Fibroblast of skin of left quadriceps (primary cell): ENCODE data around the gene MXD1.
A peak's percentile ranks its signal among the peaks of the same experiment; 100 is the strongest.
"Not testable (repeated sequence)": the region's sequence is repeated elsewhere in the genome, so short reads cannot be mapped to it uniquely, and the experiment has no call there.

Experiments
- DNase-seq, 2 experiments: peaks; one replicate each; pipeline ENCODE4 v3.0.0-alpha.2; 2013; ENCODE audit warnings: low read depth in 2 of 2

MXD1 gene

GRCh38 chr2:69933254-69933828 is 18.4 kb downstream of the MXD1 start:
- DNase-seq, result no peak

GRCh38 chr2:69933839-69934613 is 19.1 kb downstream of the MXD1 start:
- peak; percentile 64 for DNase-seq

GRCh38 chr2:69934614-69934908 is 19.7 kb downstream of the MXD1 start:
- DNase-seq, result no peak

GRCh38 chr2:69935011-69935410 is 20.1 kb downstream of the MXD1 start:
- no peak for DNase-seq

- no peak for DNase-seq
These were observed 22.0 kb downstream of the MXD1 start for GRCh38 chr2:69936906-69937305.

GRCh38 chr2:69937968-69938367 is 23.1 kb downstream of the MXD1 start:
- DNase-seq, result no peak

- DNase-seq, result no peak
These were observed 24.8 kb downstream of the MXD1 start for GRCh38 chr2:69939722-69940121.

- no peak for DNase-seq
These were observed 25.8 kb downstream of the MXD1 start for GRCh38 chr2:69940691-69941090.

GRCh38 chr2:69943000-69943842 is 28.3 kb downstream of the MXD1 start:
- DNase-seq, result no peak

- DNase-seq, result no peak
These were observed 29.1 kb downstream of the MXD1 start for GRCh38 chr2:69943843-69944525.

GRCh38 chr2:69944756-69945155 is 29.8 kb downstream of the MXD1 start:
- DNase-seq, result no peak

GRCh38 chr2:69945441-69945840 is 30.5 kb downstream of the MXD1 start:
- no peak for DNase-seq

GRCh38 chr2:69945941-69946340 is 31.0 kb downstream of the MXD1 start:
- no peak for DNase-seq

GRCh38 chr2:69946351-69947324 is 31.7 kb downstream of the MXD1 start:
- DNase-seq, result peak in 1 of 2 experiments; percentile 18

GRCh38 chr2:69947325-69947931 is 32.5 kb downstream of the MXD1 start:
- DNase-seq, result no peak

GRCh38 chr2:69948032-69948962 is 33.4 kb downstream of the MXD1 start:
- DNase-seq, result no peak

- no peak for DNase-seq
These were observed 34.2 kb downstream of the MXD1 start for GRCh38 chr2:69948963-69949645.

GRCh38 chr2:69950241-69950640 is 35.3 kb downstream of the MXD1 start:
- DNase-seq, result no peak

GRCh38 chr2:69950671-69951070 is 35.8 kb downstream of the MXD1 start:
- DNase-seq, result not testable (repeated sequence)
